ENCODE measurements around the gene CD48. TPM values are rescaled to one million over a fixed set of nuclear protein-coding genes. Genes with fewer than 3 reads are reported as not detected.
A peak's percentile ranks its signal among the peaks of the same experiment; 100 is the strongest.

The CD48 gene
- polyA plus RNA-seq, 3 donors, result 356 to 688 (median 363) TPM

- Histone ChIP-seq H3K79me2 (ENCODE audit: insufficient read depth, low read length) (no peaks in the 10 kb centered on the region), H3K9me3 (replicated peaks in 1 of 2; ENCODE audit: control insufficient read depth in 1 of 2, insufficient read depth in 1 of 2, low read length in 2 of 2) (no peaks in the 10 kb centered on the region), H4K20me1 (ENCODE audit: insufficient read depth, low read length) (no peaks in the 10 kb centered on the region), H3K4me2 (replicated peaks; ENCODE audit: extremely low read depth, low read length, poor library complexity, severe bottlenecking) (no peak overlapping the region), H3K9ac (ENCODE audit: insufficient read depth, low read length, poor library complexity, severe bottlenecking) (no peak overlapping the region), H2AFZ (ENCODE audit: insufficient read depth, low read depth, low read length, poor library complexity, severe bottlenecking) (no peak overlapping the region), H3K4me1 (ENCODE audit: control insufficient read depth in 1 of 2, insufficient read depth in 2 of 2, low read length in 2 of 2) (peaks cover 68 to 70% of the 10 kb centered on the region in 2 donors), H3K4me3 (replicated peaks in 1 of 3; ENCODE audit: low read depth in 2 of 3, low read length in 3 of 3) (no peak overlapping the region), H3K27me3 (ENCODE audit: control insufficient read depth in 2 of 2, insufficient read depth in 2 of 2, low read length in 2 of 2) (no peaks in the 10 kb centered on the region), H3K36me3 (replicated peaks in 1 of 2; ENCODE audit: control insufficient read depth in 1 of 2, insufficient read depth in 2 of 2, low read length in 2 of 2) (no peaks in the 10 kb centered on the region), H3K27ac (ENCODE audit: low read depth in 1 of 2, low read length in 2 of 2) (no peak overlapping the region)
- H3K27ac Mint-ChIP-seq, result peak overlapping the region in 2 of 7 donors; percentile 29 to 68
- H3K27me3 Mint-ChIP-seq (ENCODE audit: low read depth in 3 of 3), result peaks cover 0 to 2% (median 1%) of the 10 kb centered on the region in 3 donors
- intact Hi-C loops (cut with micrococcal nuclease), result loop anchor here in 1 of 2 donors (5.0 kb wide), 1 partner anchor 38 kb away; no protein-coding TSS in a partner anchor
- peaks cover 0 to 3% of the 10 kb centered on the region in 2 donors for H3K36me3 Mint-ChIP-seq
- H3K4me1 Mint-ChIP-seq, result peaks cover 68% of the 10 kb centered on the region
- 88% methylated on average over 2 of the region's 5 CpGs for WGBS (ENCODE audit: insufficient coverage)
- H3K4me3 Mint-ChIP-seq, result no peak overlapping the region
- peaks cover 0 to 1% (median 0%) of the 10 kb centered on the region in 7 donors for H3K9me3 Mint-ChIP-seq
- no peak for DNase-seq
- no peak for TF ChIP-seq CTCF (IDR thresholded peaks at IDR 0.05)
Measured at GRCh38 chr1:160744852-160745520, 33.4 kb upstream of the CD48 start.

GRCh38 chr1:160744199-160744851 is 32.7 kb upstream of the CD48 start:
- Histone ChIP-seq H3K4me3 (replicated peaks in 1 of 3; ENCODE audit: low read depth in 2 of 3, low read length in 3 of 3) (no peak overlapping the region), H3K27ac (ENCODE audit: low read depth in 1 of 2, low read length in 2 of 2) (peak overlapping the region in 1 of 2 donors; percentile 15), H3K4me1 (ENCODE audit: control insufficient read depth in 1 of 2, insufficient read depth in 2 of 2, low read length in 2 of 2) (peaks cover 69 to 76% of the 10 kb centered on the region in 2 donors), H3K9ac (ENCODE audit: insufficient read depth, low read length, poor library complexity, severe bottlenecking) (no peak overlapping the region), H3K9me3 (replicated peaks in 1 of 2; ENCODE audit: control insufficient read depth in 1 of 2, insufficient read depth in 1 of 2, low read length in 2 of 2) (no peaks in the 10 kb centered on the region), H2AFZ (ENCODE audit: insufficient read depth, low read depth, low read length, poor library complexity, severe bottlenecking) (no peak overlapping the region), H3K27me3 (ENCODE audit: control insufficient read depth in 2 of 2, insufficient read depth in 2 of 2, low read length in 2 of 2) (no peaks in the 10 kb centered on the region), H3K4me2 (replicated peaks; ENCODE audit: extremely low read depth, low read length, poor library complexity, severe bottlenecking) (peak overlapping the region; percentile 1), H3K36me3 (replicated peaks in 1 of 2; ENCODE audit: control insufficient read depth in 1 of 2, insufficient read depth in 2 of 2, low read length in 2 of 2) (no peaks in the 10 kb centered on the region), H3K79me2 (ENCODE audit: insufficient read depth, low read length) (no peaks in the 10 kb centered on the region), H4K20me1 (ENCODE audit: insufficient read depth, low read length) (no peaks in the 10 kb centered on the region)
- Mint-ChIP-seq H3K27me3 (ENCODE audit: low read depth in 3 of 3) (peaks cover 0 to 2% (median 1%) of the 10 kb centered on the region in 3 donors), H3K9me3 (peaks cover 0 to 1% (median 0%) of the 10 kb centered on the region in 7 donors), H3K4me1 (peaks cover 71% of the 10 kb centered on the region), H3K27ac (peak overlapping the region in 5 of 7 donors; percentile 31 to 81 (median 68)), H3K36me3 (peaks cover 0 to 3% of the 10 kb centered on the region in 2 donors), H3K4me3 (peak overlapping the region in 1 of 2 donors; percentile 37)
- intact Hi-C loops (cut with micrococcal nuclease), result loop anchor here in 1 of 2 donors (5.0 kb wide), 1 partner anchor 37 kb away; no protein-coding TSS in a partner anchor
- peak in 2 of 3 donors; percentile 21 to 67 for DNase-seq
- TF ChIP-seq CTCF (IDR thresholded peaks at IDR 0.05), result no peak
- WGBS (ENCODE audit: insufficient coverage), result 48% methylated on average over 3 of the region's 7 CpGs

Measured in CD14-positive monocyte (primary cell).